PC-3 (cell line): ENCODE data around the gene KLF1. TPM values are rescaled to one million over a fixed set of nuclear protein-coding genes. Genes with fewer than 3 reads are reported as not detected.

Source experiments
- ATAC-seq: fragments of 200-7000 bp; cut with Tn5 transposase; 2 replicates; pipeline ENCODE4 v1.9.1; 2020; ENCODE audit warnings: mild to moderate bottlenecking, moderate library complexity
- BruUV-seq: library from RNA; stranded (reverse); fragments of 400-500 nt; replicated peaks from 2 replicates; lab custom pipeline; 2021; lab: Mats Ljungman, UMichigan
- CTCF ChIA-PET: fragments of 300-600 bp; sonication (Branson Sonifier 250); formaldehyde crosslinking; loops from one replicate; lab custom pipeline; 2022; ENCODE audit warnings: antibody characterized with exemption; lab: Charles Lee
- POLR2A ChIA-PET: fragments of 300-600 bp; sonication (Branson Sonifier 250); formaldehyde crosslinking; loops from one replicate; lab custom pipeline; 2022; ENCODE audit warnings: antibody characterized with exemption; ENCODE audit not compliant: unreplicated experiment; lab: Charles Lee
- DNase-seq: peaks from one replicate; pipeline ENCODE4 v3.0.0-alpha.2; 2015
- H2AFZ ChIP-seq: fragments of 300-600 bp; sonication (generic); 2 replicates; pipeline ENCODE4 v1.6.0; 2016; ENCODE audit warnings: antibody characterized with exemption, low read length
- H3F3A ChIP-seq: fragments of 300-600 bp; sonication (generic); one replicate; pipeline ENCODE4 v1.6.0; 2017; ENCODE audit warnings: antibody characterized with exemption, low read length, control low read depth, mild to moderate bottlenecking; ENCODE audit not compliant: unreplicated experiment
- H3K27ac ChIP-seq: fragments of 300-600 bp; sonication (generic); 2 replicates; pipeline ENCODE4 v1.5.1; 2016; ENCODE audit warnings: mild to moderate bottlenecking, low read length
- H3K27me3 ChIP-seq: fragments of 300-600 bp; sonication (generic); 2 replicates; pipeline ENCODE4 v1.6.1; 2016; ENCODE audit warnings: low read length, mixed read lengths
- H3K36me3 ChIP-seq: fragments of 300-600 bp; sonication (generic); 2 replicates; pipeline ENCODE4 v1.6.1; 2016; ENCODE audit warnings: low read depth, mixed run types, low read length, mixed read lengths
- H3K4me1 ChIP-seq: fragments of 300-600 bp; sonication (generic); 2 replicates; pipeline ENCODE4 v1.5.1; 2016; ENCODE audit warnings: low read length; ENCODE audit not compliant: insufficient read depth
- H3K4me2 ChIP-seq: fragments of 300-600 bp; sonication (generic); 2 replicates; pipeline ENCODE4 v1.6.0; 2016; ENCODE audit warnings: low read length
- H3K4me3 ChIP-seq: fragments of 300-600 bp; sonication (generic); 2 replicates; pipeline ENCODE4 v1.5.1; 2016; ENCODE audit warnings: mild to moderate bottlenecking, low read length, mixed read lengths
- H3K79me2 ChIP-seq: fragments of 300-600 bp; sonication (generic); 2 replicates; pipeline ENCODE4 v1.6.1; 2017; ENCODE audit warnings: low read length, mixed read lengths
- H3K9ac ChIP-seq: fragments of 300-600 bp; sonication (generic); 2 replicates; pipeline ENCODE4 v1.6.0; 2016; ENCODE audit warnings: mild to moderate bottlenecking, low read length
- H3K9me2 ChIP-seq: fragments of 300-600 bp; sonication (generic); replicated peaks from 2 replicates; pipeline ENCODE4 v1.6.1; 2016; ENCODE audit warnings: mixed run types, low read length, mixed read lengths
- H3K9me3 ChIP-seq: fragments of 300-600 bp; sonication (generic); 2 replicates; pipeline ENCODE4 v1.6.1; 2016; ENCODE audit warnings: low read length, mixed read lengths
- H4K20me1 ChIP-seq: fragments of 300-600 bp; sonication (generic); 2 replicates; pipeline ENCODE4 v1.6.1; 2016; ENCODE audit warnings: low read length, mixed read lengths
- EZH2 ChIP-seq: fragments of 300-600 bp; sonication (generic); IDR thresholded peaks from one replicate; pipeline ENCODE4 v1.6.1; 2017; ENCODE audit warnings: antibody characterized with exemption, mild to moderate bottlenecking, low read length; ENCODE audit not compliant: unreplicated experiment
- EZH2phosphoT487 ChIP-seq: fragments of 300-600 bp; sonication (generic); IDR thresholded peaks from 2 replicates; pipeline ENCODE4 v1.6.1; 2018; ENCODE audit warnings: mild to moderate bottlenecking, antibody characterized with exemption, low read length, borderline replicate concordance
- intact Hi-C: fragments of 100-400 bp; cut with micrococcal nuclease; formaldehyde crosslinking; loops from 2 replicates; pipeline ENCODE4 v1.9.0; 2023
- total RNA-seq: library from RNA; depleted of rRNA; stranded (reverse); fragments of >200 nt; gene quantifications from 2 replicates; pipeline ENCODE4 v1.2.3, GENCODE V29; 2014
- TF ChIP-seq, protein P1 (sequence below): fragments of 300-600 bp; sonication (generic); conservative IDR thresholded peaks from 2 replicates; pipeline ENCODE4 v1.5.1; 2017; ENCODE audit warnings: antibody characterized with exemption, low read depth, mild to moderate bottlenecking, low read length

The KLF1 gene
- total RNA-seq, 1 experiment from 2014 or later, result not detected

DNA sequence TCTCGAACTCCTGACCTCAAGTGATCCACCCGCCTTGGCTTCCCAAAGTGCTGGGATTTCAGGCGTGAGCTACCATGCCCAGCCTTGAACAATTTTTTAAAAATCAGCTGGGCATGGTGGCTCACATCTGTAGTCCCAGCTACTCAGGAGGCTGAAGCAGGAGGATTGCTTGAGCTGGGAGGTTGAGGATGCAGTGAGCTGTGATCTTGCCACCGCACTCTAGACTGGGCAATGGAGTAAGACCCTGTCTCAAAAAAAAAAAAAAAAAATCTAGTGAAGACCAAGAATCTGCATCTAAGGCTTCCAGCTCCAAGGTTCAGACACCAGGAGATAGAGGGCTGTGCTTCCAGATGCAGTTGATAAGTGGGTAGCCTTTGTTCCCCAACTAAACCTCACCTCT, 22.9 kb downstream of the KLF1 start:
- no peaks in the 10 kb centered on the region for H4K20me1 ChIP-seq
- no peaks in the 10 kb centered on the region for H3K9me2 ChIP-seq
- no peak overlapping the region for H3K9ac ChIP-seq
- ChIA-PET POLR2A (no interaction called here), CTCF (interaction anchor here (1.0 kb wide), 1 partner anchor 17 kb away, joined by 3 read pairs; the partner anchor contains the start of gene DNASE2)
- no peak for DNase-seq
- no TSS peak for BruUV-seq
- no peaks in the 10 kb centered on the region for H3F3A ChIP-seq
- no peak overlapping the region for H2AFZ ChIP-seq
- no peaks in the 10 kb centered on the region for H3K9me3 ChIP-seq
- no peaks in the 10 kb centered on the region for H3K27me3 ChIP-seq
- H3K4me1 ChIP-seq, result no peaks in the 10 kb centered on the region
- no peak overlapping the region for H3K4me3 ChIP-seq
- ATAC-seq, result no peak
- no peak overlapping the region for H3K27ac ChIP-seq
- no peak for TF ChIP-seq EZH2phosphoT487
- TF ChIP-seq EZH2, result no peak
- TF ChIP-seq, protein P1, sequence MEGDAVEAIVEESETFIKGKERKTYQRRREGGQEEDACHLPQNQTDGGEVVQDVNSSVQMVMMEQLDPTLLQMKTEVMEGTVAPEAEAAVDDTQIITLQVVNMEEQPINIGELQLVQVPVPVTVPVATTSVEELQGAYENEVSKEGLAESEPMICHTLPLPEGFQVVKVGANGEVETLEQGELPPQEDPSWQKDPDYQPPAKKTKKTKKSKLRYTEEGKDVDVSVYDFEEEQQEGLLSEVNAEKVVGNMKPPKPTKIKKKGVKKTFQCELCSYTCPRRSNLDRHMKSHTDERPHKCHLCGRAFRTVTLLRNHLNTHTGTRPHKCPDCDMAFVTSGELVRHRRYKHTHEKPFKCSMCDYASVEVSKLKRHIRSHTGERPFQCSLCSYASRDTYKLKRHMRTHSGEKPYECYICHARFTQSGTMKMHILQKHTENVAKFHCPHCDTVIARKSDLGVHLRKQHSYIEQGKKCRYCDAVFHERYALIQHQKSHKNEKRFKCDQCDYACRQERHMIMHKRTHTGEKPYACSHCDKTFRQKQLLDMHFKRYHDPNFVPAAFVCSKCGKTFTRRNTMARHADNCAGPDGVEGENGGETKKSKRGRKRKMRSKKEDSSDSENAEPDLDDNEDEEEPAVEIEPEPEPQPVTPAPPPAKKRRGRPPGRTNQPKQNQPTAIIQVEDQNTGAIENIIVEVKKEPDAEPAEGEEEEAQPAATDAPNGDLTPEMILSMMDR, result no peak
- H3K4me2 ChIP-seq, result no peak overlapping the region
- no peaks in the 10 kb centered on the region for H3K36me3 ChIP-seq
- no peaks in the 10 kb centered on the region for H3K79me2 ChIP-seq
- intact Hi-C loops, result no loop called here

DNA sequence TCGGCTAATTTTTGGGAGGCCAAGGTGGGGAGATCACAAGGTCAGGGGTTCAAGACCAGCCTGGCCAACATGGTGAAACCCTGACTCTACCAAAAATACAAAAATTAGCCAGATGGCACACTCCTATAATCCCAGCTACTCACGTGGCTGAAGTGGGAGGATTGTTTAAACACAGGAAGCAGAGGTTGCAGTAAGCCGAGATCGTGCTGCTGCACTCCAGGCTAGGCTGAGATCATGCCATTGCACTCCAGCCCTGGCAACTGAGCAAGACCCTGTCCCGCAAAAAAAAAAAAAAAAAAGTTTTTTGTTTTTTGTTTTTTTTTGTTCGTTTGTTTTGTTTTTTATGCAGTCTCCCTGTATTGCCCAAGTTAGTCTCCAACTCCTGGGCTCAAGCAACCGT, 27.5 kb downstream of the KLF1 start:
- Histone ChIP-seq H3K9me2 (no peaks in the 10 kb centered on the region), H3K4me3 (no peak overlapping the region), H3K4me1 (no peaks in the 10 kb centered on the region), H3K27me3 (no peaks in the 10 kb centered on the region), H3K36me3 (no peaks in the 10 kb centered on the region; the same call in 1 of the 2 replicates), H3K4me2 (no peak overlapping the region), H3K9me3 (no peaks in the 10 kb centered on the region), H3K27ac (no peak overlapping the region), H3K9ac (no peak overlapping the region), H2AFZ (no peak overlapping the region), H3K79me2 (no peaks in the 10 kb centered on the region), H4K20me1 (no peaks in the 10 kb centered on the region), H3F3A (no peaks in the 10 kb centered on the region)
- ChIA-PET POLR2A (no interaction called here), CTCF (no interaction called here)
- BruUV-seq, result no TSS peak
- TF ChIP-seq EZH2phosphoT487 (no peak), EZH2 (no peak)
- TF ChIP-seq, protein P1, result no peak
- DNase-seq (no peak), ATAC-seq (no peak)
- intact Hi-C loops, result no loop called here

DNA sequence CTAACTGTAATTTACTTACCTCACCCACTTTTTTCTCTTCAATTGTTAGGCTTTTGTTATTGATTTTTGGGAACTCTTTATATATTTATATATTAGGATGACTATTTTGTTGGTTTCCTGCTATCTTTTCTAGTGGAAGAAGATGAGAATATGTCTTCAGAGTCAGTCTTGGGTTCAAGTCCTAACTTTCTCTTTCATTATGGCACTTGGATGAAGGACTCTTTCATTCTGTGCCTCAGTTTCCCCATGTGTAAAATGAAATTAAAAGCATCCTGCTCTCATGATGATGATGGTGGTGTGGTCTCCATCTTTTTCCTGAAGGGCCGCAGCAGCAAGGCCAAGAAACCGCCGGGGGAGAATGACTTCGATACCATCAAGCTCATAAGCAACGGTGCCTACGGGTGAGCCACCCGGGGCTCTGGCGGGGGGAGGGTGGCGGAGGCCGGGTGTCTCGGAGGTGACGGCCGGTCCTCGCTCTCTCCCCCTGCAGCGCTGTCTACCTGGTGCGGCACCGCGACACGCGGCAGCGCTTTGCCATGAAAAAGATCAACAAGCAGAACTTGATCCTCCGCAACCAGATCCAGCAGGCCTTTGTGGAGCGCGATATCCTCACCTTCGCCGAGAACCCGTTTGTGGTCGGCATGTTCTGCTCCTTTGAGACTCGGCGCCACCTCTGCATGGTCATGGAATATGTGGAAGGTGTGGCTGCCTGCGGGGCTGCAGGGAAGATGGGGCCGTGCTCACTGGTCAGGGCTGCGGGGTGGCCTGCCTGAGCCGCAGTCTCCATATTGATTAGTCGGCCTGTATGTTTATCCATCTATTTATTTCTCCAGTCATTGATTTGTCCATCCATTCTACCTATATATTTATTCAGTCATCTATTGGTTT, 28.7 kb downstream of the KLF1 start:
- no peak for ATAC-seq
- H3F3A ChIP-seq, result no peaks in the 10 kb centered on the region
- no peaks in the 10 kb centered on the region for H3K9me3 ChIP-seq
- H3K9me2 ChIP-seq, result no peaks in the 10 kb centered on the region
- CTCF ChIA-PET, result interaction anchor here (0.6 kb wide), 1 partner anchor 125 kb away, joined by 3 read pairs; no protein-coding TSS in a partner anchor
- TF ChIP-seq, protein P1, result no peak
- TF ChIP-seq EZH2 (no peak), EZH2phosphoT487 (no peak)
- POLR2A ChIA-PET, result no interaction called here
- H3K36me3 ChIP-seq, result no peaks in the 10 kb centered on the region; the same call in 1 of the 2 replicates
- no peak for DNase-seq
- H3K79me2 ChIP-seq, result no peaks in the 10 kb centered on the region
- intact Hi-C loops, result no loop called here
- H3K4me2 ChIP-seq, result no peak overlapping the region
- H3K9ac ChIP-seq, result no peak overlapping the region
- no TSS peak for BruUV-seq
- H4K20me1 ChIP-seq, result no peaks in the 10 kb centered on the region
- no peak overlapping the region for H3K27ac ChIP-seq
- no peaks in the 10 kb centered on the region for H3K4me1 ChIP-seq
- H3K4me3 ChIP-seq, result no peak overlapping the region
- no peak overlapping the region for H2AFZ ChIP-seq
- H3K27me3 ChIP-seq, result no peaks in the 10 kb centered on the region
